KG1 (cell line): ENCODE data around the gene OR52D1.

ENCODE experiments used
- DNase-seq: peaks from one replicate; lab custom pipeline; 2025; lab: John Stamatoyannopoulos, UW

The OR52D1 gene

GRCh38 chr11:5488385-5488784 lies at the start of gene OR52D1:
OR52D1 (plus strand) TSS chr11:5488685; CDS start chr11:5488707, 22 bp downstream.
- DNase-seq: no peak

DNA sequence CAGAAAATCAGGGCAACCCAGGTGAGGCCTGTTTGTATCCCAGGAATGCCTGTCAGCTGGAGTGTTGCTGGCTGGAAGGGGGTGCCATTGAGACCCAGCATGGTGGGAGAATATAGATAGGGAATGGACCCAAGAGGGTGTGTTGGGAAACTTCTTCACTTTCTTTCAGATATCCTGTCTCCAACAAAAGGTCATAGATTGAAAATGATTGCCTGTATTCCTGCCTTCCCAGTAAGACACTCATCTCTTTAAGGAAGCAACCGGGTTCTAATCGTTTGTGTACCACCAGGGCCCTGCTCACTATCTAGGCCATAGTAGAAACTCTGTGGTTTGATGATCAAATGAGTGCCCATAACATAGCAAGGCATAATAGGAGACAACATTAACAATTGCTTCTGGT lies 47.1 kb upstream of the OR52D1 start, which contains the start of gene OR51I1:
Gene OR51I1 (minus strand): TSS at position 101 of the 400 bp plus-strand sequence. CDS start 0 bp downstream, at position 101.
- no peak for DNase-seq

- no peak for DNase-seq
These were observed 44.6 kb upstream of the OR52D1 start for GRCh38 chr11:5443835-5444393.

GRCh38 chr11:5449023-5449422 lies 39.5 kb upstream of the OR52D1 start, which contains the start of gene OR51I2:
OR51I2 (plus strand) TSS chr11:5449323; CDS start chr11:5453489, 4,166 bp downstream.
- DNase-seq: no peak

DNA sequence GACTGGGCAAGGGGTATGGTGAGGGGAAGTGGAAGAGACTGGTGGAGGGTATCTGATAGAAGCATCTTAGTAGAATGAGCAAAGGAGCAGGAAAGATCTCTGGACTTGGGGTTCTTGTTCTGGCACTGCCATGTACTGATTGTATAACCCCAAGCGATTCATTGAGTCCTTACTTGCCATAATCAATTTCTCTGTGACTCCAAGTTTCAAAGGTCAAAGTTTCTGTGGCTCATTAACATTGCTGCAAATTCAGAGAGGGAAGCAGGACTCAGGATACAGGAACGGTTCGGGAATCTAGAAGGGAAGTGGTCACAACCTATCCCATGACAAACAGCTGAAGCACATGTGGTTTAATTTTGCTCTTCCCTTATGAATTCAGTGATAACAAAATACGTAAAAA lies 39.1 kb upstream of the OR52D1 start:
- no peak for DNase-seq

GRCh38 chr11:5460983-5461621 lies 27.4 kb upstream of the OR52D1 start:
- no peak for DNase-seq

DNA sequence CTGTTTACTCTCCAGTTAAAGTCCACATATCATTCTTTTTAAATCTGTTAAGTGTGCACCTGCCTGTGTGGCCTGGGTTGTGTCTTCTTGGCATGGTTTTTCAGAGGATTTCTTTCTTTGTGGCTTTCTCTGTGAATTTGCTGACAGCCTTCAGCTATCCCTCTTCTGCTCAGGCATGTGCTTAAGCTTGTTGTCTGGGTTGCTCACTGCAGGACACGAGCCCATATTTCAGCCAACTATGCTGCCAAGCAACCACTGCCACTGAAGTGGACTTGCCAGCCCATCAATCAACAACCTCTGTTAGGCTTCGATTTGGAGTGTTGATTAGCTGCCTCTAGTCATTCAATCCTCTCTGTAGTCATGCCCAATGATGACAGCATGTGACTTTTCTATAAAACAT lies 21.0 kb upstream of the OR52D1 start:
- DNase-seq: no peak

DNA sequence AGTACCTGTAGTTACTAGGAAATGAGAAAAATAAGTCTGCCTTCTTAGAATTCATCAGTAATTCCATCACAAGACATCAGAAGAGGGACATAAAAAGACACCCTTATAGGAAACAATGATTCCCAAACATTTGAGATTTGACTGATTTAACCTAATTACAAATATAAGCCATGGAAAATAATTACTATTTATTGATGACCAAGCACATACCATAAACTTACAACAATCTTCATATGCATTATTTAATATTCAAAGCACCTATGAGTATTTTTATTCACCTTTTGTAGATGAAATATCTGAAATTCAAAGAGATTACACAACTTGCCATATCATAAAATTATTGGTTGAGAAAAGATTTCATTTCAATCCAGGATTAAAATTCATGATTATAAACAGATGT lies 14.6 kb upstream of the OR52D1 start:
- no peak for DNase-seq

DNA sequence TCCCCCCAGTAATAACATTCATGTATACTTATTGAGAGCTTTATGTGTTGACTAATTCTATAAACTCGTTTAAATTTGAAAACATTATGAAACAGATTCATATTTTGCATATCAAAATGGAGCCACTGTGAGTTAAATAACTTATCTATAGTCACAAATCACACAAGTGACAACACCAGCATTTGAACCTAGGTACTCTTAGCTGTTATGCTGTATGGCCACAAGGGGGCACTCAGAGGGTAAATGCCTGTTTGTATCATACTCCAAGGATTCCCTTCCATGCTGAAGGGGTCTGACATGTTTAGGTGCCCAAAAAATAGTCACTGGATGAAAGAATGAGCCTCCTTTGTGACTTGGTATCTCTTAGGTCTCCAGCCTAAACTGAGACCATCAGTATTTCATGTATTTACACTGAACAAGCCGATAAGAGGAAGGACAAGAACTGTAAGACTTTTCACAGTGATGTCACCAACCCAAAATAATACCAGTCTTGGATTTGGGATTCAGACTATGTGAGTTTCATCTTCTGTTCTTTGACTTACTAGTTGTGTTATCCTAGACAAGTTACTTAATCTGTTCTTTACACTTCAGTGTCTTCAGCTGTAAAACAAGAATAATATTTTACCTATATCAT lies 12.2 kb upstream of the OR52D1 start:
- DNase-seq: peak; percentile 42

DNA sequence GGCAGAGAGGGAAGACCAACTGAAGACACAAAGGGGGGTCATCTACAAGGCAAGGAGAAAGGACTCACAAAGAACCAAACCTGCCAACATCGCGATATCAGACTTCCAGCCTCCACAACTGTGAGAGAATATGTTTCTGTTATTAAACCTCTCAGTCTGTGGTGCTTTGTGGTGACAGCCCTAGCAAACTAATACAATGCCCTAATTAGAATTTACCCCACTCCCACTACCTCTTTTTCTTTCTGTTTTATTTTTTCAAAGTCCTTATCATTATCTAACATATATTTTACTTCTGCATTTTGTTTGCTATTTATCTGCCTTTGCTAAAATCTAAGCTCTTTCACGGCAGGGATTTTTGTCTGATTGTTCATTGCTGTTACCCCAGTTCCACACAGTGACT lies 2.5 kb upstream of the OR52D1 start:
- no peak for DNase-seq

GRCh38 chr11:5486421-5486820 lies 2.1 kb upstream of the OR52D1 start:
- DNase-seq: no peak

DNA sequence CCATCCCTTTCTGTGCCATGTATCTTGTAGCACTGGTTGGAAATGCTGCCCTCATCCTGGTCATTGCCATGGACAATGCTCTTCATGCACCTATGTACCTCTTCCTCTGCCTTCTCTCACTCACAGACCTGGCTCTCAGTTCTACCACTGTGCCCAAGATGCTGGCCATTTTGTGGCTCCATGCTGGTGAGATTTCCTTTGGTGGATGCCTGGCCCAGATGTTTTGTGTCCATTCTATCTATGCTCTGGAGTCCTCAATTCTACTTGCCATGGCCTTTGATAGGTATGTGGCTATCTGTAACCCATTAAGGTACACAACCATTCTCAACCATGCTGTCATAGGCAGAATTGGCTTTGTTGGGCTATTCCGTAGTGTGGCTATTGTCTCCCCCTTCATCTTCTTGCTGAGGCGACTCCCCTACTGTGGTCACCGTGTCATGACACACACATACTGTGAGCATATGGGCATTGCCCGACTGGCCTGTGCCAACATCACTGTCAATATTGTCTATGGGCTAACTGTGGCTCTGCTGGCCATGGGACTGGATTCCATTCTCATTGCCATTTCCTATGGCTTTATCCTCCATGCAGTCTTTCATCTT lies 414 bp downstream of the OR52D1 start:
- no peak for DNase-seq

- DNase-seq: no peak
These were observed 1.3 kb downstream of the OR52D1 start for GRCh38 chr11:5489576-5490357.

DNA sequence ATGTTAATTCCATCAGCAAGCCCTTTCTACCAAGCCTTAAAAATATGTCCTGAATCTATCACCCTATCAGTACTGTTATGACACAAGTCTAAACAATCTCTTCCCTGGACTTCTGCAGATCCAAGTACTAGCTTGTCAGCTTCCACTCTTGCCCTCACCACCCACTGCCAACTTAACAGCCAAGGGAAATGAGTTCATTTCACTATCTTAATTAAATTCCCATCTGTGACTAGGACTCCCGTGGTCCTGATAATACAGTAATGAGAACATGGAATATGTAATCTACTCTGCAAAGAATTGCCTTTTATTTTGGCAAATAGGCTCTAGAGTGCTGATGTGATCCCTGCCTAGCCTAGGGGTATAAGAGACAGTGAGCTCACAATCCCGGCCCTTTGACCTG lies 11.2 kb downstream of the OR52D1 start:
- DNase-seq: no peak

- DNase-seq: no peak
These were observed 11.9 kb downstream of the OR52D1 start for GRCh38 chr11:5500393-5500801.

- DNase-seq: no peak
These were observed 16.0 kb downstream of the OR52D1 start for GRCh38 chr11:5504403-5504921.

DNA sequence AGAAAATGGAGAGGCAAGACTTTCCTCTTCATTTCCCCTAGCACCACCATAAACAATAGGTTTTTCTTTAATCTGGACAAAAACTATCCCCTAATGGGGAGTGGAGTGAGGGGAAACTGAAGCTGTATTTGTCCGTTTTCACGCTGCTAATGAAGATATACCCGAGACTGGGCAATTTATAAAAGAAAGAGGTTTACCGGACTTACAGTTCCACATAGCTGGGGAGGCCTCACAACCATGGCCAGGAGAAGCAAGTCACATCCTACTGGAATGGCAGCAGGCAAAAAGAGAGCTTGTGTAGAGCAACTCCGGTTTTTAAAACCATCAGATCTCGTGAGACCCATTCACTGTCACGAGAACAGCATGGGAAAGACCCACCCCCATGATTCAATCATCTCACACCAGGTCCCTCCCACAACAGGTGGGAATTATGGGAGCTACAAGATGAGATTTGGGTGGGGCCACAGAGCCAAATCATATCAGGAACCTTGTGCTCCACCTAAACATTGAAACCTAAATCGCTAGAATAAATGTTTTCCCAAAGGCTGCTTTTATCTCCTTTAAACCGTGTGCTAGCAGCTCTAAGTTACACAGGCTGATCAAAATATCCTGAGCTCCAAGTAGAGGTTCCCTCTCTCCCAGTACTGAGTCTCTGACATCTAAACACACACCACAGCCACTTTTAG lies 17.0 kb downstream of the OR52D1 start:
- DNase-seq: no peak

GRCh38 chr11:5507177-5507932 lies 18.9 kb downstream of the OR52D1 start:
- DNase-seq: no peak

DNA sequence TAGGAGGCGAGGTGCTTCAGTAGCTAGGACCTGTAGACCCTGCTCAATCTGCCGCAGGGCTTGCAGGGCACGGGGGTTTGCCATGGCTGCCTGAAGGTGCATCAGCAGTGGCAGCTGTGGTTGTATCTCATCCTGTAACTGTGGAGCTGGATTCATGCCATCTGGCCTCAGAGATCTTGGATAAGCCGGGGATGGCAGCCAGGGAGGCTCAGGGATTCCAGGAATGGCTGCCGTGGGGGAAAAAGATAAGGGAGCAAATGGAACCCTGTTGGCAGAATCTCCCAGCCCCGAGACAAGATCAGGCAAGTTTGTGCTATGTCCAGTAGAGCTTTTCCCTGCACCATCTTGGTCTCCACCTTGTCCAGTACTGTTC lies 19.4 kb downstream of the OR52D1 start:
- no peak for DNase-seq

GRCh38 chr11:5508605-5509004 lies 20.1 kb downstream of the OR52D1 start:
- no peak for DNase-seq

GRCh38 chr11:5509803-5510202 lies 21.3 kb downstream of the OR52D1 start, which contains the start of gene UBQLN3:
UBQLN3 (minus strand) TSS chr11:5509957; CDS start chr11:5509558, 399 bp downstream.
- DNase-seq: no peak
